Measurements from ENCODE around the gene CAV1.

- no peak for TF ChIP-seq EZH2 (IDR thresholded peaks at IDR 0.05; ENCODE audit: insufficient read depth, poor library complexity, severe bottlenecking)
- no peak for TF ChIP-seq EZH2phosphoT487 (IDR thresholded peaks at IDR 0.05; ENCODE audit: insufficient read depth, low read depth)
Measured at GRCh38 chr7:116526897-116527296, 2.1 kb downstream of the CAV1 start.
